HL-60/S4 (cell line): ENCODE data around the gene FOXO1.

Experiments used
- in situ Hi-C: fragments of 300-500 bp; cut with MboI; formaldehyde crosslinking; loops from 2 replicates; pipeline ENCODE4 v1.14.3; 2022; ENCODE audit warnings: low sequenced_read_pairs

Gene FOXO1

GRCh38 chr13:40611635-40612034, 54.8 kb downstream of the FOXO1 start:
- in situ Hi-C loops: no loop called here

- in situ Hi-C loops: no loop called here
Observed at GRCh38 chr13:40611004-40611403, 55.4 kb downstream of the FOXO1 start.

- in situ Hi-C loops: no loop called here
Observed at GRCh38 chr13:40609972-40610726, 56.3 kb downstream of the FOXO1 start.

- in situ Hi-C loops: no loop called here
Observed at GRCh38 chr13:40608308-40608707, 58.1 kb downstream of the FOXO1 start.

- in situ Hi-C loops: no loop called here
Observed at GRCh38 chr13:40605573-40605972, 60.9 kb downstream of the FOXO1 start.

- in situ Hi-C loops: no loop called here
Observed at GRCh38 chr13:40604135-40604534, 62.3 kb downstream of the FOXO1 start.

- in situ Hi-C loops: no loop called here
Observed at GRCh38 chr13:40600149-40600751, 66.2 kb downstream of the FOXO1 start.

- in situ Hi-C loops: no loop called here
Observed at GRCh38 chr13:40599747-40600146, 66.7 kb downstream of the FOXO1 start.

- in situ Hi-C loops: no loop called here
Observed at GRCh38 chr13:40599124-40599523, 67.3 kb downstream of the FOXO1 start.

GRCh38 chr13:40598569-40598968, 67.9 kb downstream of the FOXO1 start:
- in situ Hi-C loops: no loop called here

- in situ Hi-C loops: no loop called here
Observed at GRCh38 chr13:40597735-40598365, 68.6 kb downstream of the FOXO1 start.

- in situ Hi-C loops: no loop called here
Observed at GRCh38 chr13:40596484-40596883, 70.0 kb downstream of the FOXO1 start.

- in situ Hi-C loops: no loop called here
Observed at GRCh38 chr13:40595693-40596092, 70.7 kb downstream of the FOXO1 start.

- in situ Hi-C loops: no loop called here
Observed at GRCh38 chr13:40592035-40592434, 74.4 kb downstream of the FOXO1 start.

GRCh38 chr13:40591091-40591490, 75.3 kb downstream of the FOXO1 start:
- in situ Hi-C loops: no loop called here

- in situ Hi-C loops: no loop called here
Observed at GRCh38 chr13:40590112-40590862, 76.2 kb downstream of the FOXO1 start.

GRCh38 chr13:40589285-40590109, 76.9 kb downstream of the FOXO1 start:
- in situ Hi-C loops: no loop called here

- in situ Hi-C loops: no loop called here
Observed at GRCh38 chr13:40588101-40588500, 78.3 kb downstream of the FOXO1 start.

GRCh38 chr13:40586886-40587565, 79.4 kb downstream of the FOXO1 start:
- in situ Hi-C loops: no loop called here

GRCh38 chr13:40585911-40586471, 80.5 kb downstream of the FOXO1 start:
- in situ Hi-C loops: no loop called here
